Upper lobe of left lung (tissue), 4 donors: Measurements from ENCODE around the gene RHPN2.
A peak's percentile ranks its signal among the peaks of the same experiment; 100 is the strongest.

Experiments
- EP300 ChIP-seq, 4 donors: sonication (generic); formaldehyde crosslinking; IDR thresholded peaks; one replicate each; pipeline ENCODE4 v1.5.1; 2017; ENCODE audit warnings: antibody characterized with exemption in 4 of 4, control low read depth in 2 of 4
- POLR2A ChIP-seq, 4 donors: fragments of 450-650 bp; IDR thresholded peaks; one replicate each; pipeline ENCODE4 v1.5.1; 2016 to 2017; ENCODE audit warnings: antibody characterized with exemption in 4 of 4, mild to moderate bottlenecking in 2 of 4
- POLR2AphosphoS5 ChIP-seq, 2 donors: sonication (generic); formaldehyde crosslinking; IDR thresholded peaks; one replicate each; pipeline ENCODE4 v1.5.1; 2017; ENCODE audit warnings: antibody characterized with exemption in 2 of 2
- TF ChIP-seq, protein P1 (sequence below), 6 experiments: fragments of 450-650 bp in 4 of 6; fragments of 200-600 bp in 2 of 6; sonication (generic) in 2 of 6; IDR thresholded peaks; one replicate each; pipeline ENCODE4 v1.5.1; 2016 to 2019; ENCODE audit warnings: antibody characterized with exemption in 6 of 6

- TF ChIP-seq, protein P1, sequence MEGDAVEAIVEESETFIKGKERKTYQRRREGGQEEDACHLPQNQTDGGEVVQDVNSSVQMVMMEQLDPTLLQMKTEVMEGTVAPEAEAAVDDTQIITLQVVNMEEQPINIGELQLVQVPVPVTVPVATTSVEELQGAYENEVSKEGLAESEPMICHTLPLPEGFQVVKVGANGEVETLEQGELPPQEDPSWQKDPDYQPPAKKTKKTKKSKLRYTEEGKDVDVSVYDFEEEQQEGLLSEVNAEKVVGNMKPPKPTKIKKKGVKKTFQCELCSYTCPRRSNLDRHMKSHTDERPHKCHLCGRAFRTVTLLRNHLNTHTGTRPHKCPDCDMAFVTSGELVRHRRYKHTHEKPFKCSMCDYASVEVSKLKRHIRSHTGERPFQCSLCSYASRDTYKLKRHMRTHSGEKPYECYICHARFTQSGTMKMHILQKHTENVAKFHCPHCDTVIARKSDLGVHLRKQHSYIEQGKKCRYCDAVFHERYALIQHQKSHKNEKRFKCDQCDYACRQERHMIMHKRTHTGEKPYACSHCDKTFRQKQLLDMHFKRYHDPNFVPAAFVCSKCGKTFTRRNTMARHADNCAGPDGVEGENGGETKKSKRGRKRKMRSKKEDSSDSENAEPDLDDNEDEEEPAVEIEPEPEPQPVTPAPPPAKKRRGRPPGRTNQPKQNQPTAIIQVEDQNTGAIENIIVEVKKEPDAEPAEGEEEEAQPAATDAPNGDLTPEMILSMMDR (IDR thresholded peaks at IDR 0.05): no peak
- TF ChIP-seq EP300 (IDR thresholded peaks at IDR 0.05) (no peak), POLR2AphosphoS5 (IDR thresholded peaks at IDR 0.05) (peak in 1 of 2 donors; percentile 14), POLR2A (IDR thresholded peaks at IDR 0.05) (no peak)
Observed at GRCh38 chr19:33047422-33047821, 17.3 kb downstream of the RHPN2 start.
